Mesothelial cell of epicardium (in vitro differentiated cells): Measurements from ENCODE around the gene FGF18. TPM values are rescaled to one million over a fixed set of nuclear protein-coding genes. Genes with fewer than 3 reads are reported as not detected.
"Not testable (repeated sequence)": the region's sequence is repeated elsewhere in the genome, so short reads cannot be mapped to it uniquely, and the experiment has no call there.

Source experiments
- DNase-seq, 2 experiments: peaks; one replicate each; pipeline ENCODE4 v3.0.0; 2021; ENCODE audit warnings: low spot score in 2 of 2; ENCODE audit not compliant: unreplicated experiment in 2 of 2
- H3K27ac Mint-ChIP-seq: 2 replicates; pipeline ENCODE4 v1.8.0; 2021; ENCODE audit warnings: mixed read lengths
- H3K27me3 Mint-ChIP-seq: 2 replicates; pipeline ENCODE4 v1.8.0; 2021; ENCODE audit warnings: low read depth, mixed read lengths
- H3K36me3 Mint-ChIP-seq: 2 replicates; pipeline ENCODE4 v1.8.0; 2021; ENCODE audit warnings: mixed read lengths
- H3K4me1 Mint-ChIP-seq: 2 replicates; pipeline ENCODE4 v1.8.0; 2021; ENCODE audit warnings: mixed read lengths
- H3K4me3 Mint-ChIP-seq: 2 replicates; pipeline ENCODE4 v1.8.0; 2021; ENCODE audit warnings: mild to moderate bottlenecking, moderate library complexity, mixed read lengths
- H3K9me3 Mint-ChIP-seq: 2 replicates; pipeline ENCODE4 v1.8.0; 2021; ENCODE audit warnings: mixed read lengths
- total RNA-seq: library from RNA; stranded (reverse); gene quantifications from 3 replicates; pipeline ENCODE4 v1.2.1, GENCODE V29; 2021
- TF ChIP-seq, protein P1 (sequence below): fragments of 200-600 bp; sonication (generic); IDR thresholded peaks from one replicate; pipeline ENCODE4 v1.5.0; 2021; ENCODE audit warnings: antibody characterized with exemption; ENCODE audit not compliant: unreplicated experiment

FGF18 gene
- total RNA-seq, 1 donor from 2014 or later = 10.2 TPM

DNA sequence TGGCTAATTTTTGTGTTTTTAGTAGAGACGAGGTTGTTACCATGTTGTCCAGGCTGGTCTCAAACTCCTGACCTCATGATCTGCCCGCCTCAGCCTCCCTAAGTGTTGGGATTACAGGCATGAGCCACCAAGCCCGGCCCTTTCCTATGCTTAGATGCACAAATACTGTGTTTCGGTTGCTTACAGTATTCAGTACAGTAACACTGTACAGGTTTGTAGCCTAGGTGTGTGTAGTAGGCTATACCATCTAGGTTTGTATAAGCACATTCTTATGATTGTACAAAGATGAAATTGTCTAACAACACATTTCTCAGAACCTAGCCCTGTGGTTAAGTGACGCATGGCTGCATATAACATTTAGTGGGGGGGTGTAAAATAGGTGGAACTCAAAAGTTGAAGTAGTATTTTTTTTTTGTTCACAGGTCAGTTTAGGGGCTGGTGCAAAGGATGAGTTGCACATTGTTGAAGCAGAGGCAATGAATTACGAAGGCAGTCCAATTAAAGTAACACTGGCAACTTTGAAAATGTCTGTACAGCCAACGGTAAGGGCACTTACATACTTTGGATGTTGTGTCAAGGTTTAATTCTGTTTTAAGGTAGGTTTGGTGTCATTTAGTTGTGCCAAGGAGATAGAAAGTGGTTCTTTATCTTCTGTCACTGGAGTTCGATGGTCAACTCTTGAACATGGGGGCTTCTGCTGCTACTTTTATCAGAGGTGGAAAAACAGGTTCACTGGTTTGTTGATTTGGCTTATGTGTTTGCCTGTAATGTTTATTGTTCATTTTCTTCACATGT is 28.4 kb upstream of the FGF18 start:
- H3K36me3 Mint-ChIP-seq = peaks cover 25% of the 10 kb centered on the region

DNA sequence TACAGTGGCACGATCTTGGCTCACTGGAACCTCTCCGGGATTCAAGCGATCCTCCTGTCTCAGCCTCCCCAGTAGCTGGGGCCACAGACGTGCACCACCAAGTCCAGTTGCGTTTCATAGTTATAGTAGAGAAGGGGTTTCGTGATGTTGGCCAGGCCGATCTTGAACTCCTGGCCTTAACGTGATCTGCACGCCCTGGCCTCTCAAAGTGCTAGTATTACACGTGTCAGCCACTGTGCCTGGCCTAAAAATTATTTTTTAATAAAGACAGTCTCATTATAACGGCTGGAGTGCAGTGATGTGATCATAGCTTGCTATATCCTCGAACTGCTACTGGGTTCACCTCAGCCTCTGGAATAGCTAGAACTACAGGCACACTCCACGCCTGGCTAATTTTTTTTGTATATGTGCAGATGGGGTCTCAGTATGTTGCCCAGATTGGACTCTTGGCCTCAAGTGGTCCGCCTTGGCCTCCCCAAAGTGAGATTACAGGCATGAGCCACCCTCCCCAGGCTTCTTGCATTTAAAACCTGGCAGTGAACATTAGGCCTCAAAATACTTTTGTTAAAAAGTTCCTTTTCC is 27.4 kb upstream of the FGF18 start:
- DNase-seq = no peak
- TF ChIP-seq, protein P1, sequence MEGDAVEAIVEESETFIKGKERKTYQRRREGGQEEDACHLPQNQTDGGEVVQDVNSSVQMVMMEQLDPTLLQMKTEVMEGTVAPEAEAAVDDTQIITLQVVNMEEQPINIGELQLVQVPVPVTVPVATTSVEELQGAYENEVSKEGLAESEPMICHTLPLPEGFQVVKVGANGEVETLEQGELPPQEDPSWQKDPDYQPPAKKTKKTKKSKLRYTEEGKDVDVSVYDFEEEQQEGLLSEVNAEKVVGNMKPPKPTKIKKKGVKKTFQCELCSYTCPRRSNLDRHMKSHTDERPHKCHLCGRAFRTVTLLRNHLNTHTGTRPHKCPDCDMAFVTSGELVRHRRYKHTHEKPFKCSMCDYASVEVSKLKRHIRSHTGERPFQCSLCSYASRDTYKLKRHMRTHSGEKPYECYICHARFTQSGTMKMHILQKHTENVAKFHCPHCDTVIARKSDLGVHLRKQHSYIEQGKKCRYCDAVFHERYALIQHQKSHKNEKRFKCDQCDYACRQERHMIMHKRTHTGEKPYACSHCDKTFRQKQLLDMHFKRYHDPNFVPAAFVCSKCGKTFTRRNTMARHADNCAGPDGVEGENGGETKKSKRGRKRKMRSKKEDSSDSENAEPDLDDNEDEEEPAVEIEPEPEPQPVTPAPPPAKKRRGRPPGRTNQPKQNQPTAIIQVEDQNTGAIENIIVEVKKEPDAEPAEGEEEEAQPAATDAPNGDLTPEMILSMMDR = no peak
- H3K27me3 Mint-ChIP-seq = no peaks in the 10 kb centered on the region
- no peaks in the 10 kb centered on the region for H3K9me3 Mint-ChIP-seq
- peaks cover 34% of the 10 kb centered on the region for H3K4me1 Mint-ChIP-seq
- no peak overlapping the region for H3K4me3 Mint-ChIP-seq
- H3K36me3 Mint-ChIP-seq = peaks cover 32% of the 10 kb centered on the region
- H3K27ac Mint-ChIP-seq = no peak overlapping the region

More for the DNA sequence above, 28.4 kb upstream of the FGF18 start:
- H3K4me1 Mint-ChIP-seq = peaks cover 37% of the 10 kb centered on the region
- H3K9me3 Mint-ChIP-seq = no peaks in the 10 kb centered on the region
- peak overlapping the region; percentile 39 for H3K27ac Mint-ChIP-seq
- no peaks in the 10 kb centered on the region for H3K27me3 Mint-ChIP-seq
- TF ChIP-seq, protein P1 = no peak
- H3K4me3 Mint-ChIP-seq = peak overlapping the region; percentile 95
- DNase-seq = peak in 1 of 2 experiments; percentile 28

DNA sequence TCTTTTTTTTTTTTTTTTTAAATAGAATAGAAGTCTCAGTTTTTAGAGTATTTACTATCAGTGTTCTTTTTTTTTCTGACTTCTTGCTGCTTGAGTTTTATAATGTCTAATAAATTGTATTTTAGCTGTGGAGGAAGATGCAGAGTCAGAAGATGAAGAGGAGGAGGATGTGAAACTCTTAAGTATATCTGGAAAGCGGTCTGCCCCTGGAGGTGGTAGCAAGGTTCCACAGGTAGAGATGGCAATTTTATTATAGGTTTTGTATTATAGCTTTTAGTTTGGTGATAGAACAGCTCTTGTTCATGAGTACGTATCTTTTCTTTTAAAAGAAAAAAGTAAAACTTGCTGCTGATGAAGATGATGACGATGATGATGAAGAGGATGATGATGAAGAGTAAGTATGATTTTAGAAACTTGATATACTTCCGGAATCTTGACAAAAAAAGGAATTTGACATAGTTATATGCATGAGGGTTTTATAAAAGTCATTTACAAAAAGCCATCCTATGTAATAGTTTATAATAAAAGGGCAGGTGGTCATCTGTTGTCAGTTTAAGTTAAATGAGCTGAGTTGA is 26.8 kb upstream of the FGF18 start:
- Mint-ChIP-seq H3K9me3 (no peaks in the 10 kb centered on the region), H3K4me1 (peaks cover 34% of the 10 kb centered on the region), H3K27ac (peak overlapping the region; percentile 36), H3K4me3 (no peak overlapping the region), H3K27me3 (no peaks in the 10 kb centered on the region), H3K36me3 (peaks cover 36% of the 10 kb centered on the region)
- no peak for DNase-seq
- TF ChIP-seq, protein P1 = no peak

DNA sequence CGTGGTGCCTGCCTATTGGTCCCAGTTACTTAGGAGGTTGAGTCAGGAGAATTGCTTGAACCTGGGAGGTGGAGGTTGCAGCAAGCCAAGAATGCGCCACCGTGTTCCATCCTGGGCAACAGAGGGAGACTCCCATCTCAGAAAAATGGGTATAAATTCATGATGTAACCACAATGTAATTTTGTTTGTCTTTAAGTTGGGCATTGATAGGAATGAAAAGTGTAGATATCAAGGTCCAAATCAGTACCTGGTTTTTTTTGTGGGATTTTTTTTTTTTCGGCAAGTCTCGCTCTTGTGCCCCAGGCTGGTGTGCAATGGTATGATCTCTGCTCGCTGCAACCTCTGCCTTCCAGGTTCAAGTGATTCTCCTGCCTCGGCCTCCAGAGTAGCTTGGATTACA is 24.4 kb upstream of the FGF18 start:
- Mint-ChIP-seq H3K36me3 (peaks cover 49% of the 10 kb centered on the region), H3K4me1 (peaks cover 22% of the 10 kb centered on the region), H3K9me3 (no peaks in the 10 kb centered on the region), H3K27ac (no peak overlapping the region), H3K4me3 (no peak overlapping the region), H3K27me3 (no peaks in the 10 kb centered on the region)
- DNase-seq = no peak
- TF ChIP-seq, protein P1 = no peak

DNA sequence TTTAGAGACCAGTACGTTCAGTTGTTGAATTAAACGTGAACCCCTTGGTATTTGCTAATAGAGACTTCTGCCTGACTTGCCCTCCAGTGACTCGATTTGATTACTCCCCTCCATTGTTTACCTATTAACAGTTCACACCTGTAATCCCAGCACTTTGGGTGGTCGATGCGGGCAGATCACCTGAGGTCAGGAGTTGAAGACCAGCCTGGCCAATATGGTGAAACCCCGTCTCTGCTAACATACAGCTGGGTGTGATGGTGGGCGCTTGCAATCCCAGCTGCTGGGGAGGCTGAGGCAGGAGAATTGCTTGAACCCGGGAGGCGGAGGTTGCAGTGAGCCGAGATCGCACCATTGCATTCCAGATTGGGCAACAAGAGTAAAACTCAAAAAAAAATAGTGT is 22.9 kb upstream of the FGF18 start:
- DNase-seq, H3K27me3 Mint-ChIP-seq, H3K27ac Mint-ChIP-seq, H3K4me1 Mint-ChIP-seq, H3K9me3 Mint-ChIP-seq, H3K4me3 Mint-ChIP-seq: not testable (repeated sequence)
- peaks cover 55% of the 10 kb centered on the region for H3K36me3 Mint-ChIP-seq

DNA sequence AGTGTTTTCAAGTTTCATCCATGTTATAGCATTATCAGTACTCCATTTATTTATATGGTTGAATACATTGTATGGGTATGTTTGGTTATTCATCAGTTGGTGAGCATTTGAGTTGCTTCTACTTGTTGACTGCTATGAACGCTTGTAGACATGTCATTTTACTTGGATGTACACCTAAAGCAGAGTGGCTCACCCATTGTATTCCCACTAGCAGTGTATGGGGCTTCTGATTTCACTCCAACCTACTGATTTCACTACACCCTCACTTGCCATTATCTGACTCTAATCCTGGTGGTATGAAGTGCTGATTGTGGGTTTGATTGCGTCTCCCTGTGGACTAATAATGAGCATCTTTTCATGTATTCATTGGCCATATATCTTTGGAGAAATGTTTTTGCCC is 22.3 kb upstream of the FGF18 start:
- Mint-ChIP-seq H3K27ac (no peak overlapping the region), H3K9me3 (peaks cover 4% of the 10 kb centered on the region), H3K4me1 (peaks cover 7% of the 10 kb centered on the region), H3K4me3 (no peak overlapping the region), H3K27me3 (no peaks in the 10 kb centered on the region), H3K36me3 (peaks cover 59% of the 10 kb centered on the region)
- DNase-seq = no peak
- TF ChIP-seq, protein P1 = no peak
